Psoas muscle (tissue), 8 donors: ENCODE data around the gene LTA4H. TPM values are rescaled to one million over a fixed set of nuclear protein-coding genes. Genes with fewer than 3 reads are reported as not detected.
A peak's percentile ranks its signal among the peaks of the same experiment; 100 is the strongest.

Experiments used
- ATAC-seq, 4 donors: fragments of 200-7000 bp; cut with Tn5 transposase; one replicate each; pipeline ENCODE4 v1.9.1; 2020; ENCODE audit warnings: moderate library complexity in 3 of 4, mild to moderate bottlenecking in 2 of 4
- DNase-seq, 2 donors: peaks; one replicate each; pipeline ENCODE4 v3.0.0-alpha.2; 2020
- H3K27ac ChIP-seq: fragments of 200-600 bp; one replicate; pipeline ENCODE4 v1.8.0; 2022
- H3K27me3 ChIP-seq, 3 donors: fragments of 200-600 bp in 1 of 3; one replicate each; pipeline versions ENCODE4 v1.6.1 to v1.8.0; 2013 to 2022; ENCODE audit warnings: low read length in 2 of 3, mild to moderate bottlenecking in 2 of 3, moderate library complexity in 1 of 3; ENCODE audit not compliant: insufficient read depth in 3 of 3
- H3K36me3 ChIP-seq, 2 donors: fragments of 200-600 bp in 1 of 2; one replicate each; pipeline versions ENCODE4 v1.6.1 to v1.8.0; 2013 to 2022; ENCODE audit warnings: low read depth in 1 of 2, mild to moderate bottlenecking in 1 of 2, moderate library complexity in 1 of 2; ENCODE audit not compliant: insufficient read depth in 1 of 2
- H3K4me1 ChIP-seq: fragments of 200-600 bp; one replicate; pipeline ENCODE4 v1.8.0; 2022
- H3K4me3 ChIP-seq: fragments of 200-600 bp; one replicate; pipeline ENCODE4 v1.8.0; 2022; ENCODE audit warnings: mild to moderate bottlenecking
- H3K9me3 ChIP-seq: fragments of 200-600 bp; one replicate; pipeline ENCODE4 v1.8.0; 2022
- CTCF ChIP-seq: fragments of 200-600 bp; IDR thresholded peaks from one replicate; pipeline ENCODE4 v1.8.0; 2022; ENCODE audit warnings: antibody characterized with exemption
- WGBS, 3 donors: extraction: QIAGEN DNeasy Blood & Tissue Kit; methylation state at CpG; one replicate each; pipeline versions ENCODE4 v1.1.6 to v1.1.7; 2013; 5-methylcytosine and 5-hydroxymethylcytosine counted together
- intact Hi-C, 2 donors: fragments of 100-400 bp; cut with DNase I; formaldehyde crosslinking; loops; one replicate each; pipeline versions ENCODE4 v1.11.0 to v1.14.2; 2022
- polyA plus RNA-seq, 3 donors: library from polyadenylated mRNA; stranded (reverse); fragments of 200-250 nt; gene quantifications; one replicate each; pipeline ENCODE4 v1.2.3, GENCODE V29; 2013
- total RNA-seq, 4 donors: library from RNA; stranded (reverse); fragmentation: NEBNext Ultra II Directional in 2 of 4; extraction: Animal tissue kit (Norgen Biotek cat#: 25700) in 2 of 4; gene quantifications; one replicate each; pipeline versions ENCODE4 v1.2.1 to v1.2.4, GENCODE V29; 2021 to 2023
- donor health status: healthy with polysubstance abuse.
- donor health status: DM: no; HTN: no; CAD: no; lungs with moderate emphysema.
- donor health status: Bipolar disorder and iron deficiency.
- donor health status: healthy.
- donor health status: DM: yes; HTN: yes; CAD: no.
- donor health status: DM: no; HTN: no; CAD: no.
- donor health status: DM: no; HTN: no; CAD: no.
- donor health status: DM: yes; HTN: yes; CAD: no.

The LTA4H gene
- total and polyA plus RNA-seq, 7 donors: 18.6 to 51.2 (median 31.3) TPM

GRCh38 chr12:96078231-96079135, 43.1 kb upstream of the LTA4H start:
- 5 to 12% (median 12%) methylated on average over 15 of the region's 15 CpGs for WGBS, 3 donors

GRCh38 chr12:96077081-96077480, 41.7 kb upstream of the LTA4H start:
- no peak for DNase-seq
- Histone ChIP-seq H3K36me3 (no peaks in the 10 kb centered on the region), H3K9me3 (no peaks in the 10 kb centered on the region), H3K27me3 (no peaks in the 10 kb centered on the region), H3K4me3 (no peak overlapping the region), H3K27ac (no peak overlapping the region), H3K4me1 (no peaks in the 10 kb centered on the region)
- intact Hi-C loops: no loop called here
- WGBS, 3 donors: 63 to 68% (median 63%) methylated on average over 6 of the region's 6 CpGs
- no peak for ATAC-seq
- no peak for TF ChIP-seq CTCF

More at GRCh38 chr12:96078231-96079135, 43.1 kb upstream of the LTA4H start:
- TF ChIP-seq CTCF: no peak
- DNase-seq: peak; percentile 52 to 69
- H3K27me3 ChIP-seq: no peaks in the 10 kb centered on the region
- ATAC-seq: peak; percentile 25 to 72 (median 47)
- H3K4me1 ChIP-seq: no peaks in the 10 kb centered on the region
- H3K4me3 ChIP-seq: no peak overlapping the region
- H3K36me3 ChIP-seq: no peaks in the 10 kb centered on the region
- no peaks in the 10 kb centered on the region for H3K9me3 ChIP-seq
- intact Hi-C loops: no loop called here
- H3K27ac ChIP-seq: no peak overlapping the region

GRCh38 chr12:96075560-96075959, 40.2 kb upstream of the LTA4H start:
- DNase-seq: no peak
- H3K27me3 ChIP-seq: no peaks in the 10 kb centered on the region
- ATAC-seq: no peak
- 82 to 92% (median 82%) methylated on average over 2 of the region's 2 CpGs for WGBS, 3 donors
- TF ChIP-seq CTCF: no peak
- H3K4me1 ChIP-seq: no peaks in the 10 kb centered on the region
- no peaks in the 10 kb centered on the region for H3K36me3 ChIP-seq
- no peak overlapping the region for H3K27ac ChIP-seq
- no peak overlapping the region for H3K4me3 ChIP-seq
- no peaks in the 10 kb centered on the region for H3K9me3 ChIP-seq
- intact Hi-C loops: no loop called here

- no peaks in the 10 kb centered on the region for H3K4me1 ChIP-seq
- TF ChIP-seq CTCF: no peak
- H3K9me3 ChIP-seq: no peaks in the 10 kb centered on the region
- no peak overlapping the region for H3K4me3 ChIP-seq
- H3K27ac ChIP-seq: no peak overlapping the region
- no peaks in the 10 kb centered on the region for H3K36me3 ChIP-seq
- intact Hi-C loops: no loop called here
- DNase-seq (no peak), ATAC-seq (no peak)
- H3K27me3 ChIP-seq: no peaks in the 10 kb centered on the region
- WGBS, 3 donors: 42 to 55% (median 47%) methylated on average over 7 of the region's 7 CpGs
Observed at GRCh38 chr12:96073346-96074330, 38.3 kb upstream of the LTA4H start.
